NCI-H2227 treated with DMSO at 0.1 percent for 48 hours (cell line): ENCODE measurements around the gene CXCL14.
A peak's percentile ranks its signal among the peaks of the same experiment; 100 is the strongest.

ENCODE experiments used
- DNase-seq: peaks from one replicate; lab custom pipeline; 2025; lab: John Stamatoyannopoulos, UW

CXCL14 gene, protein sequence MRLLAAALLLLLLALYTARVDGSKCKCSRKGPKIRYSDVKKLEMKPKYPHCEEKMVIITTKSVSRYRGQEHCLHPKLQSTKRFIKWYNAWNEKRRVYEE

DNA sequence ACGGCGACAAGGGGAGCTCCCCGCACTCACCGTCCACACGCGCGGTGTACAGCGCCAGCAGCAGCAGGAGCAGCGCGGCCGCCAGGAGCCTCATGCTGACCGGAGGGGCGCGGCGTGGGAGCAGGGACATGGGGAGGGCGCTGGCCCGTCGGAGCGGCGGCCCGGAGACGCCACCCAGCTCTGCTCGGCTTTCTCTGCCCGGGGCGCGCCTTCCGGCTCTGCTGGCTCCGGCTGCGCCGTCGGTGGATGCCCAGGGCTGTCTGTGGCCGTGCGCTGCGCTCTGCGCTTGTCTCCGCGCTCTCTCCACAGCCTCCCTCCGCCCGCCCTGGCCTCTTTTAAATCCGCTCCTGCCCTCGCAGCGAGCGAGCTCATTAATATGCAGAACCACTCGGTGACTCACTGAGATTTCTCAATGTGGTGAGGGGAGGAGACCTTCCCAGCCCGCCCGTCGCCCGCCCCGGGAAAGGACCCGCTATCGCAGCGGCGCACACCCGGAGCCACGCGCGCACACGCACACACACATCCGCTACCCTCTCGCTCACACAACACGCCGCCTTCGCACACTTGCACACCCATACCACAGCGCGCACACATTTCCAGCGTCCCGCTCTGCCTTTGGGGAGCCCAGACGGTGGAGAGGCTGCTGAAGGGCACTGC is at the start of gene CXCL14:
Gene CXCL14 (minus strand): TSS at position 307 of the 657 bp plus-strand sequence. CDS start 213 bp downstream, at position 94.
- DNase-seq: peak; percentile 32

DNA sequence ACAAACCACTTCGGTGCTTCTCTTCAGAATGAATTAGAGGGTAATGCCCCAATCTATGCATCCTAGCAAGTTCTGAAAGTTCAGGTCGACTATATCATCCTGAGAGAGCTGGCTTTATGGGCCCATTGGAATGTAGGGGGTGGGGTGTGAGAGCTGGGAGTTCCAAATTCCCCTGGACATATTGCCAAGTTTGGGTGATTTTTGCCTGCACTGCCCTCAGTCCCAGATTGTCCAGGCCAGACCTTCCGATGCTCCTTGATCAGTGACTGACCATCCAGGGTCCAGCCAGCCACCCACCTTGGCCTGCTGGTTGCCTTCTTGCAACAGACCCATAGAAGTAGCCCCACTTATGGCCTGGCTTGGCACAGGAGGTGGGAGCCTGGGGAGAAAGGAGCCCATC is 47.8 kb upstream of the CXCL14 start:
- DNase-seq: no peak

GRCh38 chr5:135625961-135626360 is 47.2 kb upstream of the CXCL14 start:
- DNase-seq: no peak

GRCh38 chr5:135625486-135625885 is 46.7 kb upstream of the CXCL14 start:
- no peak for DNase-seq

GRCh38 chr5:135625061-135625460 is 46.3 kb upstream of the CXCL14 start:
- DNase-seq: no peak

GRCh38 chr5:135623186-135623715 is 44.5 kb upstream of the CXCL14 start:
- DNase-seq: no peak

- no peak for DNase-seq
Measured at GRCh38 chr5:135615581-135616260, 36.9 kb upstream of the CXCL14 start.

- no peak for DNase-seq
Measured at GRCh38 chr5:135615171-135615570, 36.4 kb upstream of the CXCL14 start.

DNA sequence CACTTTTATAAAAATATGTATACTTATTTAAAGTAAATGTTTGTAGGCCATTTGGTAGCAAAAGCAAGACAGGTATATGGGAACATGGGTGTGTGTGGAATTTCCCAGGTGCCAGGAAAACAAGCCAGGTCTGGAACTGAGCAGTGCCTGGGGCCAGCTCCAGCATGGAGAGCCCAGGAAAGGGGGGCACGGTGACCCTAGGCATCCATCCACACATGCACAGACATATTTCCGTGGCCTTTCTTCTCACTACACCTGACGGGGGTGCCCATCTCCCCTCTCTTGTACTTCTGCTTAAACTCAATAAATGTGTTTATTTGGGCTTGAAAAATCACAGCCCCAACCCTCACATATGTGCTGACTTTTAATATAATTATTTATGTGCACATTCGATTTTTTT is 31.2 kb upstream of the CXCL14 start:
- no peak for DNase-seq

DNA sequence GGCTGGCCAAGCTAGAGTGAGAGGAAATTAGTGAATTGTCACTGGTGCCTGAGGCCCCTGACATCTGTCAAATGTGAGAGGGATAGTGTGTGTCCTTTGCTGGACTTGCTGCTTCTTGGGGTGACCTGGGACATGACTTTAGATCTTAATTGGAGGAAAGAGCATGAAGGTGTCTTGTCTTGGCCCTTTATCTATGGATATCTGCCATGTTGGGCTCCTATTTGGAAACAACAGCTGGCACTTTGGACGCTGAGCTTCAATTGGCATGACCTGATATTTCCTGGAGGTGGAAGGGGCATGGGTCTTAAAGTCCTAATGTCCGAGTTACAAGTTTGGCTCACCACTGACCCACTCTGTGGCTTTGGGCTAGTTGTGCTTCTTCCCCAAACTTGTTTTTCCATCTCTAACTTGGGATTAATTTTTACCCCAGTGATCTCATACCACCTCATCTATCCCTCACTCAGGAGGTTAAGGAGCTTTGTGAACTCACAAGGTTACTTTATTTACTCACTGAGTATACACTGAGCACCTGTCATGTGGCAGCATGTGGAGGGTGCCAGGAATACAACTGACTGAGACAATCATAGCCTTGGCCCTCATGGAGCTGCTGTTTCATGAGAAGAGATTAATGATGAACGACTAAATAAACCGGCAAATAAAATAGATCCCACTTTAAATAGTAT is 30.1 kb upstream of the CXCL14 start:
- DNase-seq: no peak

DNA sequence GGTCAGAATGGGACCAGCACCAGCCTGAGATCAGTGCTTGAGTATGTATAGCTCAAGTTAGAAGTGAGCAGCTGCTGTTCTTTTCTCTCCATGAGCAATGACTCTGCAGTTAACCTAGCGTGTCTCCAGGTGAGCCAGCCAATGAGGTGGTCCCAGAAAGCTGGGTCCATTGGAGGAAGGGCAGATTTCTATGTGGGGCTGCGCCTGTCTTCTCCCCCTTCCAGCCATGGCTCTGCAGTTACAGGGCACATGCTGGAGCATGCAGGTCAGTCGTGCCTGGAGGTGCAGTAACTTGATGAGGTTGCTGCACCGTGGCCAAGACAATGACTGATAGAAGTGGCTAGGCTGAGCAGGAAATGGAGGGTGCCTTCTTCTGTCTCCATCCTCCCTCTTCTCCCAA is 29.6 kb upstream of the CXCL14 start:
- DNase-seq: no peak

DNA sequence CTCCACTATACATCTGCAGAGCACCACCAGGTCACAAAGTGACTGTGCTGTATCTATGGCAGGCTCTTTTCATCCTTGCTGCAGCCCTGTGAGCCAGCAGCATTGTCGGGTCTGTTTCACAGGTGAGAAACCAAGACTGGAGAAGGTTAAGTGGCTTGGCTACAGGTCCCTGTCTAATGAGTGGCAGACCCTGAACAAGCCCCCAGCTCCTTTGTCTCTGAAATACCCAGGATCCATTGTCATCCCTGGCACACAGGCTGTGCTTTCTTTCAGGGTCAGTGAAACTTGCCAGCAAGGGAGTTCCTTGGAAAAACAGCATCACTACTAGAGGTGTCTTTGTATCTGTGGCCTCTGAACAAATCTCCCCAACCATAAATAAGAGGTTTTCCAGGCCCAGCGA is 27.6 kb upstream of the CXCL14 start:
- DNase-seq: no peak

- DNase-seq: no peak
Measured at GRCh38 chr5:135605221-135605620, 26.4 kb upstream of the CXCL14 start.

DNA sequence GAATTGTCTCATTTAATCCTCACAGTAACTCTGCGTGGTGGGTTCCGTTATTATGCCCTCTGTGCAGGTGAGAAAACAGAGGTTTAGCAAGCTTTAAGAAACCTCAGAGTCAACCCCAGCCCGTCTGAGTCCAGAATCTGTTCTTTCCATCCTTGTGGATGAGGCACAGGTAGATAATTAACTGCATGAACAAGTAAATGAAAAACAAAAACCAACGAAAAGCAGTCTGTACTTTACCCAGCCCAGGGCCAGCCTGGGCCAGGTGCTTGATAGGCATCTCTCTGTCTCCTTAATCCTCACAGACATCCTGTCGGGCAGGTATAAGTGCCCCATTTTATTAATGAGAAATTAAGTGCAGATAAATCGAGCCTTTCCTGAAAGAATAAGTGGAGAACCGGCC is 25.3 kb upstream of the CXCL14 start:
- DNase-seq: no peak

GRCh38 chr5:135602882-135603721 is 24.3 kb upstream of the CXCL14 start:
- DNase-seq: no peak

- DNase-seq: no peak
Measured at GRCh38 chr5:135601466-135601865, 22.7 kb upstream of the CXCL14 start.

- no peak for DNase-seq
Measured at GRCh38 chr5:135600971-135601381, 22.2 kb upstream of the CXCL14 start.

- DNase-seq: no peak
Measured at GRCh38 chr5:135600152-135600570, 21.4 kb upstream of the CXCL14 start.

DNA sequence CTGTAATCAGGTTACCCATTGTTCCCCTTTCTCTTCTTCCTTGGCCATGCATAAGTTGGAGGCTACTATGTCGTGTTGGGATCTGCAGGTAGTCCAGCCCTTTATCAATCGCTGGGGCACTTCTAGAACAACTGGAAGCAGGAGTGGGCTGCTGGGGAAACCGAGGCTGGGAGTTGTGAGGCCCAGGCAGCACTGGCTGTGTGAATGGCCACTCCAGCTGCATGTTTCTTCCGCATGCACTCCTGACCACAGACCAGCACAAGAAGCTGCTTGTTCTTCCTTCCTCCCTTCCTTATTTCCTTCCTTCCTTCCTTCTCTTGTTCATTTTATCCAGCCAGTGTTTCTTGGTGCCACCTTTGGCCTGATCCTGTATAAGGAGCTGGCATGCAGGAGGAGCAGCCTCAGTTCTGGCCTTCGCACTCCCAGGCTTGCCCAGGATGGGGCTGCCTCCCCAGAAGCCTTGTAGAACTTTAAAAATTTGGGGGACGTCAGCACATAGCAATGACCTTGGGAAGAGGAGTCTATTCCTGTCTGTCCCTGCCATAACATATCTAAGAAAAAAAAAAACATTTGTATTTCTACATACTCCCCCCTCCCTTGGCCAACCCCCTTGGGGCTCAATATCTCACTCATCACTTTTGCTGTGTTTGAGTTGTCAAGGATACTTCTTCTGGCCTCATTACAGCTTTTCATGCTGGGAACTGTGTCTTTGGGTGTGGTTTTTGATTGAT is 20.8 kb upstream of the CXCL14 start:
- DNase-seq: no peak

DNA sequence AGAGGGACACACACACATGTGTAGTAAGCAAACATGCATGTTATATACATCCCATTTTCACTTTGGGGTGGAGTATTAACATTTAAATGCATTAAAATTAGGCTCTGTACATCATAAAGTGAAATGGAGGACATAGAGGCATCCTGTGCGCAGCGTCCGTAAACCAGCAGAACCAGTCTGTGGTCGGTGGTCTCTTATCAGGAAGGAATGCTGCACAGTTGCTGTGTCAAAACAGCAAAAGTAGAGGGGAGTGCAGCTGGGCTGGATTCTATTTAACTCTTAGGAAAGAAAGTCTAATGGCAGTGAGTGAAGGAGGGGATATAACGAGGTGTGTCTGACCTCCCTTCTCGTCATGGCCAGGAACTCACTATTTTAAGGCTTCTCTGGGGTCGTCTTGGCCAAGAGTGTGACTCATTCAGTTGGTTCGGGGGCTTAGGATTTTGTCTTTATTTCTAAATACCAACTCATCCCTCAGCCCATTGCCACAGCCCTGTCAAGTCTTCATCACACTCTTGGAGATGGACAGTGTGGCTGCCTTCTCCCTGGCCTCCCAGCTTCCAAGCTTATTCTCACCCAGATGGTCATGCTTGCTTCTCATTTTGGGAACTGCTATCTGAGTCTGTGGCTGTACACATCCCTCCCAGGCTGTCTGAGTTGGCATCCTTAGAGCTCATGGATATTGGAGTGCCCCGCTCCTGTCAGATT is 20.1 kb upstream of the CXCL14 start:
- no peak for DNase-seq
